Activated T-helper 1 cell treated with Interleukin-2 at 50 U/mL for 16 hours (primary cell): Measurements from ENCODE around the gene JOSD2.

ENCODE experiments used
- DNase-seq: peaks from one replicate; pipeline ENCODE4 v3.0.0-alpha.2; 2020; ENCODE audit warnings: low read depth

Gene JOSD2

DNA sequence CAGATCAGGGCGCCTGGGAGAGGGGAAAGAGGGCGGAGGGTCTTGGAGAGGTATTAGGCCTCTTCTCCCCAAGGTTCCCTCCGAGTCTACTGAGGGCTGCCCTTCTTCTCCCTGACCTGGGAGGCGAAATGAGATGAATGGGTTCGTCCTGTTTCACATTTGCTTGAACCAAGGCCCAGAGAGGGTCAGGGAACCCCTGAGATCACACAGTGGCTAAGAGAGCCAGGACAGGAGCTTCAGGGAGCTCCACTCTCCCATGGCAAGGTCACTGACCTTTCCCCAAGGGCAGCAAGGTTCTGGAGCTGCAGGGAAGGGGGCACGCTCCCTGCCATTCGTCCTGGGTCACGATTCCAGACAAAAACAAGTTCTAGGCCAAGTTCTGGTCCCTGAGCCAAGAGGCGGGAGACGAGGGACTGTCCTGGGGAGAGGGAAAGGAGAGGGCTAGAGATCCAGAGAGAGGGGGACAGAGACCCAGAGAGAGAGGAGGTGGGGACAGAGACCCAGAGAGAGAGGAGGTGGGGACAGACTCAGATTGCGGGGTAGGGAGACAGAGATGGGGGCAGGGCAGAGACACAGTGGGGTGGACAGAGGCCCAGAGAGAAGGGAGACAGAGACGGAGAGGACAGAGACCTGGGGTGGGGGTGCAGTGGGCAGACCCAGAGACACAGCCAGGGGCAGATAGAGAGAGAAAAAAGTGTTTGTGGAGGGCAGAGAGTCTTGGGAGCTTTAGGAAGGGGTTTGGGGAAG, 2.2 kb upstream of the JOSD2 start:
- DNase-seq: no peak

- no peak for DNase-seq
Measured at GRCh38 chr19:50512112-50512998, 1.4 kb upstream of the JOSD2 start.

GRCh38 chr19:50510700-50511068, 307 bp downstream of the JOSD2 start:
- no peak for DNase-seq

DNA sequence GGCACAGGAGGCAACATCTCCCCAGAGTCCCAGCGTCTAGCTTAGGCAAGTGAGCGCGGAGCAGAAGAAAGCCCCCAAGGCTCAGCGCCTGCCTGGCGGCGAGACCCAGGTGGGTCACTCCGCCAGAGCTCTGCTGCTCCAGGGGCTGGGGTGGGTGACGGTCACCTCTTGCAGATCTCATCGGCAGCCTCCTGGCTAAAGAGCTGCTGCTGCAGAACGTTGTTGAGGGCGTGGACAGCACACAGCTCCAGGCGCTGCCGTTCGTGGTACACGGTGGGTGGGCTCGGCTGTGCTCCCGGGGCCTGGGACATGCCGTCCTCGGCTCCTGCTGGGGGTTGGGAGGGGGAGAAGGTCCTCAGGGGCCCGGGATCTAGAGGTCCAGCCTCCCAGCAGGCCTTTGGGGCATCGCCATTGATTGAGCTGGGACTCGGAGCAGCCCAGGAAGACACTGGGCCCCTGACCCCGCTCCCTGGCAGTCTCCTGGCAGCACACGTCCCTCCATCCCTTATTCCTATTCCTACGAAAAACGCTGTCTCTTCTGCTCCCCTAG, 795 bp downstream of the JOSD2 start:
- DNase-seq: no peak

DNA sequence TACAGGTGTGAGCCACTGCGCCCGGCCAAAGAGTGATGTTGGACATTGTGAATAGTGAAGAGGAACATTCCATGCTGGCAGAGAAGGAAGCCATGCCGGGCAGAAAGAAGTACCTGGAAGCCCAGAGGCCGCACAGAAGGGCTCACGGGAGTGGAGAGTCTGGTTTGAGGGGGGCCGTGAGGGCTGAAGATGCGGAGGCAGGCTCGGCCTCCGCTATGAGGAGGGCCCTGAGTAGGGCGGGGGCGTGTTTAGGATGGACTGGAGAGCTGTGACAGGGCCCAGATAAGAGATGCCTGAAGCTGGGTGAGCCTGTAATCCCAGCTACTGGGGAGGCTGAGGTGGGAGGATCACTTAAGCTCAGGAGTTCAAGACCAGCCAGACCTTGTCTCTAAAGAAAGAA, 1.6 kb downstream of the JOSD2 start:
- no peak for DNase-seq

- no peak for DNase-seq
Measured at GRCh38 chr19:50508843-50509190, 2.2 kb downstream of the JOSD2 start.

GRCh38 chr19:50507376-50507775, 3.6 kb downstream of the JOSD2 start:
- DNase-seq: no peak

- DNase-seq: no peak
Measured at GRCh38 chr19:50506700-50507099, 4.3 kb downstream of the JOSD2 start.

- no peak for DNase-seq
Measured at GRCh38 chr19:50505856-50506611, 5.0 kb downstream of the JOSD2 start.

- DNase-seq: no peak
Measured at GRCh38 chr19:50501568-50502475, 9.2 kb downstream of the JOSD2 start.

GRCh38 chr19:50501186-50501567, 9.8 kb downstream of the JOSD2 start:
- no peak for DNase-seq

DNA sequence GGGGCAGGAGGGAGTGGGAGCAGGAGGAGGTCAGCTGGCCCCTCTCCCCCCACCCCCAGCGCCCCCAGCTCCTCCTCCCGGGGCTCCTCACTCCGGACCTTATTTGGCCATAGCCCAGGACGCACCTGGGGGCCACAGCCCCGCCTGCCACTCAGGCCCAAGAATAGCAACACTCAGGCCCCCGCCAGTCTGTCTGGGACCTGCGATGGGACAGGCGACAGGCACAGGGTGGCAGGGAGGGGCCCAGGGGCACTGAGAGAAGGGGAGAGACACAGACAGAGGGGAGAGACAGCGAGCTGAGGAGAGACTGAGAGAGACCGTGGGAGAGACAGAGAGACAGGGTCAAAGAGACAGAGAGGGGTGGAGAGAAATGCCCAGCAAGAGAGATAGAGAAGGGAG, 10.2 kb downstream of the JOSD2 start:
- DNase-seq: no peak

DNA sequence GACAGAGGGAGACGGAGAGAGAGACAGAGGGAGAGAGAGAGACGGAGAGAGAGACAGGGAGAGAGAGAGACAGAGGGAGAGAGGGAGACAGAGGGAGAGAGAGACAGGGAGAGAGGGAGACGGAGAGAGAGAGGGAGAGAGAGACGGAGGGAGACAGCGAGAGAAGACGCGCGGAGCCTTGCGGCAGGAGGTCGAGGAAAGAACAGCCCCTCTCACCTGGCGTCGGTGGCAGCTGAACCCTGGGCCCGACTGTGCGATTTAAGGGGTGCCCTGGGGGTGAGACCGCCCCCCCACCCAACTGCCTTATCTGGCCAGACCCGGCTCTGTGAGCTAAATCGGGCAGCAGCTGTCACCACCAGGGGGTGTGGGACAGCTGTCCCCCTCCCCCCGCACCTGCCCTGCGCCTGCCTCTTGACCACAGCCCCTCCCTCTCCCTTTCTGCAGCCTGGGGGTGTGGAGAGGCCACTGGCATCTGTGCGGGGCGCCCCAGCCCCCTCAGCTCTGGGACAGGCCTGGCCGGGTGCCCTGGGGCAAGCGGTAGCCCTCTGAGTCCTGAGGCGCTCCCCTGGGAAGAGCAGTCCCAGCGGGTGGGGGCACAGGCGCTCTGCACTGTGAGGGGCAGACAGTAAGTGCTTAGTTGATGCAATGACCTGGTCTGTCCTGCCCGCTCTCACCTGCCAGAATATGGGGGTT, 10.8 kb downstream of the JOSD2 start:
- no peak for DNase-seq

GRCh38 chr19:50498219-50499056, 12.6 kb downstream of the JOSD2 start:
- DNase-seq: no peak

DNA sequence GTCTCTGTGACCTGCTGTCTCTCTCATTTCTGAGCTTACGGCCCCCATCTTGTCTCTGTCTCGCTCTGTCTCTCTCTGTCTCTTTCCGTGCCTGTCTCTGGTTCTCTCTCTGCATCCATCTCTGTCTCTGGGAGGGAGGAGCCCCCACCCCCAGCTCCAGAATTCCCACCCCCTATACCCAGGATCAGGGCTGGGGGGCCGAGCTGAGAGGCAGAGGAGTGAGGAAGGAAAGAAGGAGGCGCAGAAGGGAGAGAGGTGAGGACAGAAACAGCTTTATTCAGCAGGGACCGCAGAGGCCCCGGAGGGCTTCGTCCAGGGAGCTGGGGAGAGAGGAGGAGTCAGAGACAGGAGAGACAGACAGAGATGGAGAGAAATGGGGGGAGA, 14.0 kb downstream of the JOSD2 start:
- DNase-seq: no peak

DNA sequence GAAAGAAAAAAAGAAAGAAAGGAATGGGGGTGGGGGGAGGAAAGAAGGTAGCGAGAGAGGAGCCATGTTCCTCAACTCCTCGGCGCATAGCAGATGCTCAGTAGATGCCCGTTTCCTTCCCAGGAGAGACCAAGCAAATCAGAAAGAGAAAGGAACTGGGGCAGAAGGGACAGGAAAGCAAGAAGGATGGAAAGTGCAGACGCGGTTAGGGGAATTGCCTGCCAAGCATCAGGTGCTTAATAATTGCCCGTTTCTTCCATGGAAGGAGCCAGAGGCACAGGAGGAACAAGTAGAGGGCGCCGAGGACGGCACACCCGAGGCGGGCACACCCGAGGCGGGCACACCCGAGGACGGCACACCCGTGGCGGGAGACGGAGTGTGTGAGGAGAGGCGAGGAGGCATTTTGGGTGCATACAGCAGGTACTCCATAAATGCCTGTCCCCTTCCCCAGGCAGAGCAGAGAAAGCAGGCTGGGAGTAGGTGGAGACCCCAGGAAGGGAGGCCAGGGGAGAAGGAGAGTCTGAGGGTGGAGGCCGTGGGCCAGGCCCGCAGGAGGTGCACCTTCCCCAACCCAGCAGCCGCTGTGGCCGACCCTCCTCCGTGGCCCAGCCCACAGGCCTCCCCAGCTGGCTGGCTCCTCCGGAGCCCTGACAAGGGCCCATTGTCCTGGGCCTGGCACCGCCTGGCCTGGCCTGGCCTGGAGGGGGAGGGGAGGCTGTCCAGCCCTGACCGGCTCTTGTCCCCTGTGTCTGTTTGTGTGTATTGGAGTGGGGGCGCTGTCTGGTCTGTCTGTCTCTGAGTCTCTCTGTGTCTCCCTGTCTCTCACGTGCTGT, 14.6 kb downstream of the JOSD2 start:
- no peak for DNase-seq

- no peak for DNase-seq
Measured at GRCh38 chr19:50495020-50495531, 15.9 kb downstream of the JOSD2 start.

DNA sequence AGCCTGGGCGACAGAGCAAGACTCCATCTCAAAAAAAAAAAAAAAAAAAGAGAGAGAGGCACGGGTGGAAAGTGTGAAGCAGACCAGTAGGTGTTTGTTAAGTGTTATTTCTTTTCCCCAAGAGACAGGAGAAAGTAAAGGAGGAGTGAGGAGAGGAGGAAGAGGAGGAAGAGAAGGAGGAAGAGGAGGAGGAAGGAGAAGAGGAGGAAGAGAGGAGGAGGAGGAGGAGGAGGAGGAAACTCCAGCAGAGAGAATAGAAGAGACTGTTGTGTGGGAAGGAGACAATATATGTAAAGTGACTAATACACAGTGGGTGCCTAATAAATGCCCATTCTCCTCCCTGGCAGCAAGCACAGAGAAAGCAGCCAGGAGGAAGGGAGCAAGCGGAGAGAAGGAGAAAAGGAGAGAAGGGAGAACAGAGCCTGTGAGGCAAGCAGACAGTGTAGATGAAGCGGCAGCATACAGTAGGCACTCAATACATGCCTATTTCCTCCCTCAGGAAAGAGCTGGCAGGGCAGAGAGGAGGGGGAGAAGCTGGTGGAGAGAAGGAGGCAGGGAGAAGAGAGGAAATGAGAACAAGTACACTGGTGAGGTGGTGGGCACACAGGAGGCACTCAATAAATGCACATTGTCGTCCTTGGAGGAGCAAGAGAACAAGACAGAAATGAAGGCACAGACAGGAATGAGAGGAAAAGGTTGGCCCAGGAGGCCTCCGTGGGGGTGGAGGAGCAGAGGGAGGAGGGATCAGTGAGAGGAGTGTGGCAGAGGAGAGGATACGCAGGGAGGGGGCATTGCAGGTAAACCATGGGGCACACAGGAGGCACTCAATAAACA, 16.6 kb downstream of the JOSD2 start:
- DNase-seq: no peak
